Measurements from ENCODE around the gene TCERG1. TPM values are rescaled to one million over a fixed set of nuclear protein-coding genes. Genes with fewer than 3 reads are reported as not detected.

TCERG1 gene
- total RNA-seq, 1 experiment from 2014 or later: 75.9 TPM

DNA sequence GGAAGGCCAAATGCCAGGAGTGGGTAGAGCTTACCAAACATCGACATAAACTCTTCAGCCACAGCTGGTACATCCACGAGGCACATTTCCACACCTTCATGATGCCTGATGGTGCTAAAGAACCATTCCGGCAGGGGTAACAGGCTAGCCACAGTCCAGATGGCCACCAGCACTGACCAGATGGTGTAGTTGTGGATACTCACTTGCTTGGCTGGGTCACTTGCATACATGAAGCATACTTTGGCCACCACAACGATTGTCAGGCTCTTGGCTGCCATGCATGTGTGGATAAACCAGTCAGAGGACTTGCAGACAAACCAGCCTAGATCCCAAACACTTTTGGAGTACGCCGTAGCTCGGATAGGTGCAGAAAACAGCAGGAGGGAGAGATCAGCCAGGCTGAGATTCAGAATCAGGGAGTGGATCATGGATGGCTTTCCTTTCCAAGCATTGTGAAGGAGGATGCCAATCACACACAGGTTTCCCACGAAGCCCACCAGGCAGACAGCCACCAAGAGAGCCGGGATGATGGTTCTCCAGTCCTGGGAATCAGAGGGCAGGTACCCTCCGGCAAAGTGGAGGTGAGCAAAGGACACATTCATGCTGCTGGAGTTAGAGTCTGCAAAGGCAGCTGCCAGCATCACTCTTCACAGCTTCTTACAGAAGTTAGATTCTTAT lies 68.5 kb downstream of the TCERG1 start:
- no peak for DNase-seq
- TF ChIP-seq EZH2 (IDR thresholded peaks at IDR 0.05; ENCODE audit: low read depth): no peak
- TF ChIP-seq, protein P1, sequence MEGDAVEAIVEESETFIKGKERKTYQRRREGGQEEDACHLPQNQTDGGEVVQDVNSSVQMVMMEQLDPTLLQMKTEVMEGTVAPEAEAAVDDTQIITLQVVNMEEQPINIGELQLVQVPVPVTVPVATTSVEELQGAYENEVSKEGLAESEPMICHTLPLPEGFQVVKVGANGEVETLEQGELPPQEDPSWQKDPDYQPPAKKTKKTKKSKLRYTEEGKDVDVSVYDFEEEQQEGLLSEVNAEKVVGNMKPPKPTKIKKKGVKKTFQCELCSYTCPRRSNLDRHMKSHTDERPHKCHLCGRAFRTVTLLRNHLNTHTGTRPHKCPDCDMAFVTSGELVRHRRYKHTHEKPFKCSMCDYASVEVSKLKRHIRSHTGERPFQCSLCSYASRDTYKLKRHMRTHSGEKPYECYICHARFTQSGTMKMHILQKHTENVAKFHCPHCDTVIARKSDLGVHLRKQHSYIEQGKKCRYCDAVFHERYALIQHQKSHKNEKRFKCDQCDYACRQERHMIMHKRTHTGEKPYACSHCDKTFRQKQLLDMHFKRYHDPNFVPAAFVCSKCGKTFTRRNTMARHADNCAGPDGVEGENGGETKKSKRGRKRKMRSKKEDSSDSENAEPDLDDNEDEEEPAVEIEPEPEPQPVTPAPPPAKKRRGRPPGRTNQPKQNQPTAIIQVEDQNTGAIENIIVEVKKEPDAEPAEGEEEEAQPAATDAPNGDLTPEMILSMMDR (conservative IDR thresholded peaks at IDR 0.05): no peak
- Histone ChIP-seq H3K79me2 (ENCODE audit: low read depth) (no peaks in the 10 kb centered on the region), H3K36me3 (ENCODE audit: low read depth) (peaks cover 3% of the 10 kb centered on the region; the same call in 1 of the 2 replicates), H4K20me1 (ENCODE audit: insufficient read depth) (peaks cover 5% of the 10 kb centered on the region), H3K4me3 (no peak overlapping the region), H3K4me2 (no peak overlapping the region), H3K9me2 (ENCODE audit: insufficient read depth) (no peaks in the 10 kb centered on the region), H3F3A (ENCODE audit: insufficient read depth, low read depth) (peaks cover 14% of the 10 kb centered on the region), H3K27ac (no peak overlapping the region), H3K27me3 (ENCODE audit: insufficient read depth, low read depth) (no peaks in the 10 kb centered on the region), H2AFZ (no peak overlapping the region), H3K4me1 (replicated peaks; ENCODE audit: insufficient read depth) (no peaks in the 10 kb centered on the region), H3K9me3 (ENCODE audit: insufficient read depth, low read depth) (no peaks in the 10 kb centered on the region)
- BruUV-seq (replicated peaks): no TSS peak
- CTCF ChIA-PET: no interaction called here
- intact Hi-C loops (cut with micrococcal nuclease; ENCODE audit: unreplicated experiment): no loop called here
- POLR2A ChIA-PET (ENCODE audit: unreplicated experiment): no interaction called here

DNA sequence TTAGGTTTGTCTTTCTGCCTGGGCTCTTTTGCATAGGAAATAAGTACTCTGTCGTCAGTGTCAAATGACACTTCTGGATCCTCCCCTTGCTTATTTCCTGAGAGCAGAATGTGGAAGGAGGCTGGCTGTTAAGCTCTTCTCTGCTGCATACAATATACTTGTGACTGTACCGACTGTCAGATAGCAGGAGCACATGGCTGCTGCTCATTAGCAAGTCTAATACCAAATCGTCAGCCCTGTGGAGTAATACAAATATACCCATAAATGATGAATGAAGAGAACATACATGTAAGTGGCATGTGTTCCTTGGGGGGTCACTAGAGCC lies 69.0 kb downstream of the TCERG1 start, which contains the start of gene GPR151:
Gene GPR151 (minus strand): TSS at position 40 of the 325 bp plus-strand sequence. CDS start 77 bp downstream, outside the sequence.
- no peaks in the 10 kb centered on the region for H3K27me3 ChIP-seq (ENCODE audit: insufficient read depth, low read depth)
- H3K4me3 ChIP-seq: no peak within 1 kb of the TSS
- POLR2A ChIA-PET (ENCODE audit: unreplicated experiment): interaction anchor here (0.5 to 0.7 kb wide), 2 partner anchors 15 to 22 kb away, joined by 3 to 5 read pairs; no protein-coding TSS in a partner anchor
- H2AFZ ChIP-seq: no peak within 1 kb of the TSS
- H3K36me3 ChIP-seq (ENCODE audit: low read depth): no peaks in the 10 kb centered on the region
- no peaks in the 10 kb centered on the region for H3K4me1 ChIP-seq (replicated peaks; ENCODE audit: insufficient read depth)
- CTCF ChIA-PET: no interaction called here
- intact Hi-C loops (cut with micrococcal nuclease; ENCODE audit: unreplicated experiment): no loop called here
- H3K27ac ChIP-seq: no peak within 1 kb of the TSS
- H3K9me2 ChIP-seq (ENCODE audit: insufficient read depth): no peaks in the 10 kb centered on the region
- DNase-seq: no peak
- H3K79me2 ChIP-seq (ENCODE audit: low read depth): no peaks in the 10 kb centered on the region
- no TSS peak for BruUV-seq (replicated peaks)
- peaks cover 5% of the 10 kb centered on the region for H4K20me1 ChIP-seq (ENCODE audit: insufficient read depth)
- H3F3A ChIP-seq (ENCODE audit: insufficient read depth, low read depth): peaks cover 14% of the 10 kb centered on the region
- H3K9me3 ChIP-seq (ENCODE audit: insufficient read depth, low read depth): no peaks in the 10 kb centered on the region
- TF ChIP-seq EZH2 (IDR thresholded peaks at IDR 0.05; ENCODE audit: low read depth): no peak
- TF ChIP-seq, protein P1 (conservative IDR thresholded peaks at IDR 0.05): no peak
- H3K4me2 ChIP-seq: no peak within 1 kb of the TSS

DNA sequence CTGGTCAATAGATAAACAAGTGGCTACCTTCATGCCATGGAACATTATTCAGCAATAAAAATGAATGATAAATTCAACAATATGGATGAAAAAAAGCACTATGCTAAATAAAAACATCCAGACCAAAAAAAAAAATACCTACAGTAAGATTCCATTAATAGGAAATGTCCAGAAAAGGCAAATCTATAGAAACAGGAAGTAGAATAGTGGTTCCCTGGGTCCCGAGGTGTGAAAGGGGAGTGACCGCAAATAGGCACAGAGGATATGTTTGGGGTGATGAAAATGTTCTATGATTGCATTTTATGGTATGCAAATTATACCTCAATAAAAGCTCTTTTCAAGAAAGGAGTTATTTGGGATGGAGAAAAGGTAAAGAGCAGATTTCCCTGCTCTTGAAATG lies 72.4 kb downstream of the TCERG1 start:
- H3K27ac ChIP-seq: no peak overlapping the region
- TF ChIP-seq, protein P1 (conservative IDR thresholded peaks at IDR 0.05): no peak
- TF ChIP-seq EZH2 (IDR thresholded peaks at IDR 0.05; ENCODE audit: low read depth): no peak
- H3K4me2 ChIP-seq: no peak overlapping the region
- no peaks in the 10 kb centered on the region for H3K79me2 ChIP-seq (ENCODE audit: low read depth)
- no peak overlapping the region for H3K4me3 ChIP-seq
- 0 out of 2 replicates have a peak, but pooled peaks cover 3% of the 10 kb centered on the region for H3F3A ChIP-seq (ENCODE audit: insufficient read depth, low read depth)
- intact Hi-C loops (cut with micrococcal nuclease; ENCODE audit: unreplicated experiment): no loop called here
- no peak for DNase-seq
- H3K4me1 ChIP-seq (replicated peaks; ENCODE audit: insufficient read depth): no peaks in the 10 kb centered on the region
- H3K36me3 ChIP-seq (ENCODE audit: low read depth): no peaks in the 10 kb centered on the region
- no peaks in the 10 kb centered on the region for H3K9me2 ChIP-seq (ENCODE audit: insufficient read depth)
- peaks cover 3% of the 10 kb centered on the region for H4K20me1 ChIP-seq (ENCODE audit: insufficient read depth)
- no peaks in the 10 kb centered on the region for H3K9me3 ChIP-seq (ENCODE audit: insufficient read depth, low read depth)
- ChIA-PET CTCF (no interaction called here), POLR2A (ENCODE audit: unreplicated experiment) (no interaction called here)
- H3K27me3 ChIP-seq (ENCODE audit: insufficient read depth, low read depth): peaks cover 26% of the 10 kb centered on the region
- H2AFZ ChIP-seq: no peak overlapping the region
- BruUV-seq (replicated peaks): no TSS peak
